Astrocyte (in vitro differentiated cells and primary cell): ENCODE results near the gene C20orf144.

ENCODE experiments used
- CTCF ChIP-seq: IDR thresholded peaks from 2 replicates; pipeline ENCODE4 v1.5.1; 2011; ENCODE audit warnings: low read depth, mild to moderate bottlenecking, inconsistent platforms, low read length, moderate library complexity; ENCODE audit not compliant: insufficient read depth
- EZH2 ChIP-seq: IDR thresholded peaks from 2 replicates; pipeline ENCODE4 v1.6.1; 2012; ENCODE audit warnings: mild to moderate bottlenecking, low read length, inconsistent platforms; ENCODE audit not compliant: insufficient read depth

- no peak for TF ChIP-seq EZH2
- no peak for TF ChIP-seq CTCF
Observed at GRCh38 chr20:33676652-33677645, 14.8 kb downstream of the C20orf144 start.
